ENCODE measurements around the gene TMEM201. TPM values are rescaled to one million over a fixed set of nuclear protein-coding genes. Genes with fewer than 3 reads are reported as not detected.

Gene TMEM201
- total and polyA plus RNA-seq, 2 of the 8 experiments (the other 6 are each of a cell fraction or from before 2014, with no cell fraction given): 8.2 to 27.1 TPM

GRCh38 chr1:9559673-9560072 lies 29.0 kb upstream of the TMEM201 start:
- H2BK5ac ChIP-seq (ENCODE audit: low read depth, low read length): no peak overlapping the region
- no peak overlapping the region for H2AFZ ChIP-seq (ENCODE audit: low read length)
- CTCF ChIA-PET (ENCODE audit: partially characterized antibody): interaction anchor here (0.6 to 0.7 kb wide), 2 partner anchors 12 to 28 kb away, joined by 3 to 5 read pairs; no protein-coding TSS in a partner anchor
- H3K23me2 ChIP-seq (ENCODE audit: low read depth, low read length): no peaks in the 10 kb centered on the region; the same call in 1 of the 2 replicates
- H3K79me2 ChIP-seq (ENCODE audit: control insufficient read depth in 1 of 2, insufficient read depth in 2 of 2, low read length in 2 of 2): no peaks in the 10 kb centered on the region; a peak in 1 of 4 replicates
- H4K8ac ChIP-seq (ENCODE audit: extremely low read depth, insufficient read depth, low read length): no peak overlapping the region
- H3K4me1 ChIP-seq (replicated peaks in 1 of 4; ENCODE audit: control insufficient read depth in 3 of 4, insufficient read depth in 4 of 4, low read length in 3 of 4): no peaks in the 10 kb centered on the region; a peak in 1 of 7 replicates
- H3K56ac ChIP-seq (replicated peaks; ENCODE audit: insufficient read length, low read depth, low read length): no peak overlapping the region
- DNase-seq (ENCODE audit: low read depth in 1 of 2, low spot score in 2 of 2): no peak
- no peaks in the 10 kb centered on the region for H3K79me1 ChIP-seq (ENCODE audit: low read depth, low read length)
- no peak overlapping the region for H3K4me3 ChIP-seq (ENCODE audit: extremely low read depth in 1 of 4, insufficient read depth in 2 of 4, low read depth in 3 of 4, low read length in 4 of 4)
- H2BK15ac ChIP-seq (ENCODE audit: low read length): no peak overlapping the region
- H3K4ac ChIP-seq (replicated peaks; ENCODE audit: insufficient read length, low read depth, low read length): no peak overlapping the region
- H3K27ac ChIP-seq (ENCODE audit: low read depth, low read length): no peak overlapping the region
- H2BK120ac ChIP-seq (replicated peaks; ENCODE audit: low read depth, low read length): no peak overlapping the region
- H3K18ac ChIP-seq (ENCODE audit: extremely low read depth, low read length): no peak overlapping the region
- no peak overlapping the region for H3K14ac ChIP-seq (ENCODE audit: insufficient read length)
- no peak overlapping the region for H2AK5ac ChIP-seq (ENCODE audit: low read depth, low read length)
- H3K9me3 ChIP-seq (ENCODE audit: insufficient read depth in 2 of 2, low read depth in 1 of 2, low read length in 1 of 2): no peaks in the 10 kb centered on the region
- H3K9ac ChIP-seq (replicated peaks in 1 of 4; ENCODE audit: extremely low read depth in 1 of 4, low read depth in 3 of 4, low read length in 3 of 4): no peak overlapping the region
- no peak overlapping the region for H3K4me2 ChIP-seq (ENCODE audit: insufficient read depth in 1 of 2, low read depth in 2 of 2, low read length in 2 of 2)
- no peak overlapping the region for H2BK12ac ChIP-seq (ENCODE audit: low read depth, low read length)
- H4K20me1 ChIP-seq (replicated peaks in 1 of 2; ENCODE audit: control insufficient read depth in 1 of 2, insufficient read depth in 2 of 2, low read length in 2 of 2): peaks cover 0 to 22% of the 10 kb centered on the region in 2 experiments
- H3K36me3 ChIP-seq (ENCODE audit: control insufficient read depth in 2 of 4, insufficient read depth in 4 of 4, low read length in 3 of 4): peaks cover 5 to 45% (median 28%) of the 10 kb centered on the region in 4 experiments; a peak in 7 of 8 replicates
- no peak for FAIRE-seq
- H4K91ac ChIP-seq (replicated peaks; ENCODE audit: insufficient read length, low read length): no peak overlapping the region
- WGBS, 2 experiments (ENCODE audit: extremely low coverage in 1 of 2, insufficient coverage in 1 of 2, insufficient read length in 1 of 2, insufficient replicate concordance in 2 of 2, low coverage in 1 of 2, low lambda C conversion rate in 2 of 2, missing lambda C conversion rate in 1 of 2): 87% methylated on average over 5 of the region's 5 CpGs; no CpG with 5 or more reads in 1 of the 2 experiments
- no peak overlapping the region for H4K5ac ChIP-seq (ENCODE audit: insufficient read length, low read depth, low read length)
- H2BK20ac ChIP-seq (ENCODE audit: low read length): no peak overlapping the region
- POLR2A ChIA-PET (ENCODE audit: partially characterized antibody): interaction anchor here (1.1 kb wide), 1 partner anchor 62 kb away, joined by 3 read pairs; no protein-coding TSS in a partner anchor
- peaks cover 0 to 9% (median 3%) of the 10 kb centered on the region in 4 experiments; a peak in 3 of 7 replicates for H3K27me3 ChIP-seq (replicated peaks in 1 of 4; ENCODE audit: control insufficient read depth in 3 of 4, extremely low read depth in 1 of 4, insufficient read depth in 3 of 4, low read length in 3 of 4)
- TF ChIP-seq TCF12 (IDR thresholded peaks at IDR 0.05; ENCODE audit: low read depth, low read length) (0 out of 2 replicates have a peak, but pooled peaks have one; percentile 61), ASH2L (IDR thresholded peaks at IDR 0.05; ENCODE audit: low read length) (no peak)
- no peak overlapping the region for H3K23ac ChIP-seq (ENCODE audit: insufficient read length)
